Heart left ventricle (tissue), 16 donors: ENCODE results near the gene SREBF1. TPM values are rescaled to one million over a fixed set of nuclear protein-coding genes. Genes with fewer than 3 reads are reported as not detected.

Experiments
- ATAC-seq, 4 donors: fragments of 200-7000 bp; cut with Tn5 transposase; one replicate each; pipeline ENCODE4 v1.9.1; 2020 to 2022; ENCODE audit warnings: moderate library complexity in 4 of 4, mild to moderate bottlenecking in 3 of 4, moderate number of reproducible peaks in 1 of 4
- DNase-seq, 5 donors: peaks; one replicate each; pipeline ENCODE4 v3.0.0-alpha.2; 2020
- H3K27ac ChIP-seq, 12 donors: fragments of 200-600 bp; sonication (generic) in 4 of 12; one replicate each; pipeline versions ENCODE4 v1.5.0 to v1.8.0; 2016 to 2022; ENCODE audit warnings: mild to moderate bottlenecking in 2 of 12
- H3K27me3 ChIP-seq, 9 donors: fragments of 200-600 bp; sonication (generic) in 2 of 9; one replicate each; pipeline versions ENCODE4 v1.5.1 to v1.8.0; 2016 to 2022; ENCODE audit warnings: mild to moderate bottlenecking in 3 of 9
- H3K36me3 ChIP-seq, 9 donors: fragments of 200-600 bp; sonication (generic) in 2 of 9; one replicate each; pipeline versions ENCODE4 v1.5.0 to v1.8.0; 2018 to 2022; ENCODE audit warnings: mild to moderate bottlenecking in 2 of 9
- H3K4me1 ChIP-seq, 12 donors: fragments of 200-600 bp; sonication (generic) in 4 of 12; one replicate each; pipeline versions ENCODE4 v1.5.0 to v1.8.0; 2016 to 2022; ENCODE audit warnings: mild to moderate bottlenecking in 3 of 12
- H3K4me3 ChIP-seq, 12 donors: fragments of 200-600 bp; sonication (generic) in 4 of 12; one replicate each; pipeline versions ENCODE4 v1.5.0 to v1.8.0; 2017 to 2022; ENCODE audit warnings: mild to moderate bottlenecking in 9 of 12, moderate library complexity in 4 of 12
- H3K9me3 ChIP-seq, 12 donors: fragments of 200-600 bp; sonication (generic) in 4 of 12; one replicate each; pipeline versions ENCODE4 v1.5.0 to v1.8.0; 2016 to 2022; ENCODE audit warnings: mild to moderate bottlenecking in 1 of 12
- POLR2A ChIP-seq, 2 donors: fragments of 450-650 bp; IDR thresholded peaks; one replicate each; pipeline ENCODE4 v1.6.1; 2017; ENCODE audit warnings: antibody characterized with exemption in 2 of 2, mild to moderate bottlenecking in 2 of 2, moderate library complexity in 2 of 2
- WGBS, 4 donors: extraction: QIAGEN DNeasy Blood & Tissue Kit in 2 of 4; methylation state at CpG; one replicate each; pipeline versions ENCODE4 v1.1.5 to v1.1.7; 2013 to 2018; 5-methylcytosine and 5-hydroxymethylcytosine counted together
- intact Hi-C, 10 donors: fragments of 100-400 bp; cut with DNase I; formaldehyde crosslinking; loops; one replicate each; pipeline versions ENCODE4 v1.11.1 to v1.14.2; 2022
- polyA plus RNA-seq, 2 donors: library from polyadenylated mRNA; stranded (reverse); fragments of 200-250 nt; gene quantifications; one replicate each; pipeline ENCODE4 v1.2.3, GENCODE V29; 2013
- total RNA-seq, 9 donors: library from RNA; depleted of rRNA in 2 of 9; stranded (reverse); fragments of >200 nt in 2 of 9; fragmentation: NEBNext Ultra II Directional in 3 of 9; extraction: Animal tissue kit (Norgen Biotek cat#: 25700) in 3 of 9; gene quantifications; one replicate each; pipeline versions ENCODE4 v1.1.0 to v1.2.4, GENCODE V29; 2016 to 2023
- TF ChIP-seq, protein P1 (sequence below), 12 donors: fragments of 200-600 bp; sonication (generic) in 4 of 12; IDR thresholded peaks; one replicate each; pipeline versions ENCODE4 v1.5.0 to v1.8.0; 2018 to 2022; ENCODE audit warnings: antibody characterized with exemption in 12 of 12, mild to moderate bottlenecking in 5 of 12
- donor health status: ischemic (EF 13 %, LVEDD 7.1; RV severe dilation, severe dysfunction).
- donor health status: healthy with polysubstance abuse.
- donor health status: DM: no; HTN: yes; CAD: no.
- donor health status: DM: no; HTN: no; CAD: no.
- donor health status: ischemic (EF 25% LVEDD 6.9; RV normal size, moderate dysfunction).
- donor health status: ischemic (EF 25% LVEDD 5.7; RV mildly dilated, moderate dysfunction).
- donor health status: healthy.
- donor health status: DM: yes; HTN: yes; CAD: no.
- donor health status: ischemic (EF 35%, LVEDD 5.7; RV mildly dilated, moderate dysfunction).
- donor health status: nonischemic (EF 11% LVEDD 7.7; RV severe dilation, severe dysfunction).
- donor health status: DM: yes; HTN: yes; CAD: no.
- donor health status: PGD.
- donor health status: ischemic (EF 29% LVEDD 5.4; RV normal size, mild dysfunction).
- donor health status: nonischemic (EF 23%, LVEDD 6.1; RV moderate dilation, normal function).

Gene SREBF1
- total and polyA plus RNA-seq, 11 donors, result 12.8 to 55.2 (median 21.4) TPM

- Histone ChIP-seq H3K9me3 (no peaks in the 10 kb centered on the region), H3K27ac (no peak overlapping the region), H3K4me1 (peaks cover 14 to 51% (median 43%) of the 10 kb centered on the region in 12 donors), H3K4me3 (no peak overlapping the region), H3K36me3 (peaks cover 0 to 17% (median 11%) of the 10 kb centered on the region in 9 donors), H3K27me3 (no peaks in the 10 kb centered on the region)
- DNase-seq (no peak), ATAC-seq (no peak)
- intact Hi-C loops, result loop anchor here in 1 of 10 donors (5.0 kb wide), 1 partner anchor 61 kb away; no protein-coding TSS in a partner anchor
- WGBS, 4 donors, result 85 to 89% (median 87%) methylated on average over 4 to 8 of the region's 8 CpGs
- TF ChIP-seq, protein P1, sequence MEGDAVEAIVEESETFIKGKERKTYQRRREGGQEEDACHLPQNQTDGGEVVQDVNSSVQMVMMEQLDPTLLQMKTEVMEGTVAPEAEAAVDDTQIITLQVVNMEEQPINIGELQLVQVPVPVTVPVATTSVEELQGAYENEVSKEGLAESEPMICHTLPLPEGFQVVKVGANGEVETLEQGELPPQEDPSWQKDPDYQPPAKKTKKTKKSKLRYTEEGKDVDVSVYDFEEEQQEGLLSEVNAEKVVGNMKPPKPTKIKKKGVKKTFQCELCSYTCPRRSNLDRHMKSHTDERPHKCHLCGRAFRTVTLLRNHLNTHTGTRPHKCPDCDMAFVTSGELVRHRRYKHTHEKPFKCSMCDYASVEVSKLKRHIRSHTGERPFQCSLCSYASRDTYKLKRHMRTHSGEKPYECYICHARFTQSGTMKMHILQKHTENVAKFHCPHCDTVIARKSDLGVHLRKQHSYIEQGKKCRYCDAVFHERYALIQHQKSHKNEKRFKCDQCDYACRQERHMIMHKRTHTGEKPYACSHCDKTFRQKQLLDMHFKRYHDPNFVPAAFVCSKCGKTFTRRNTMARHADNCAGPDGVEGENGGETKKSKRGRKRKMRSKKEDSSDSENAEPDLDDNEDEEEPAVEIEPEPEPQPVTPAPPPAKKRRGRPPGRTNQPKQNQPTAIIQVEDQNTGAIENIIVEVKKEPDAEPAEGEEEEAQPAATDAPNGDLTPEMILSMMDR (IDR thresholded peaks at IDR 0.05), result no peak
- no peak for TF ChIP-seq POLR2A (IDR thresholded peaks at IDR 0.05)
Measured at GRCh38 chr17:17846003-17846402, 9.2 kb upstream of the SREBF1 start.

DNA sequence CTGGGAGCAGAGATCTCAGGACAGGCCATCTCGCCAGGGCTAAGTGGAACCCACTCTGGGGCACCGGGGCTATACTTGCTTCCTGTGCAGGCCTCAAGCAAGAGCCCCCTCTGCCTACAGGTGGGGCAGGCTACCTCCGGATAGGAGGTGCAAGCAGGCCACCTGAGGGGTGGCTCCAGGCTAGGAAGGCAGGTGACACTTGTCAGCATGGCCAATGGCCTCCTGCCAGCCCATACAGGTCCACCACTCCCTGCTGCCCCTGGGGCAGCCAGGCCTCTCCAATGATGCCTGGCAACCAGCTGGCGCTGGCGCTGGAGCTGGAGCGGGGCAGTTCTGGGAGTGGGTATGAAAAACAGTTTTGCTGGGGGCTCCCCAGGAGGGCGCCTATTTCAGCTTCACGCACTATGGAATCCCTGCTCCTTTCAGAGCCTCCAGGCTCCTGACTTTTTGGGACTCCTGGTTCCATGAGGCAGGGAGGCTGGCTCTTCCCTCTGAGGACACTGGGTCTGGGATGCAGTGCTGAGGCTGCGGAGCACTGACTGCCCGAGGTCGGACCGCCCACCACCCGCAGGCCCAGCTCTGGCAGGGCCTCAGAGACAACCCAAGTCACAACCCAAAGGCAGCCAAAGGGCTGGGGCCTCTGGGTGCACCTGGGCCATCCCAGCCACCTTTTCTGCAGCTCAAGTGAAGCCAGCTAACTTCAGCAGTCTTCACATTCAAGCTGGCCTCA, 8.4 kb upstream of the SREBF1 start:
- 84 to 89% (median 87%) methylated on average over 11 to 13 of the region's 13 CpGs for WGBS, 4 donors
- H3K36me3 ChIP-seq, result peaks cover 0 to 17% (median 11%) of the 10 kb centered on the region in 9 donors
- no peaks in the 10 kb centered on the region for H3K9me3 ChIP-seq
- H3K4me3 ChIP-seq, result no peak overlapping the region
- peaks cover 19 to 51% (median 42%) of the 10 kb centered on the region in 12 donors for H3K4me1 ChIP-seq
- ATAC-seq (no peak), DNase-seq (no peak)
- no peaks in the 10 kb centered on the region for H3K27me3 ChIP-seq
- intact Hi-C loops, result loop anchor here in 1 of 10 donors (5.0 kb wide), 1 partner anchor 62 kb away; no protein-coding TSS in a partner anchor
- no peak for TF ChIP-seq POLR2A (IDR thresholded peaks at IDR 0.05)
- TF ChIP-seq, protein P1 (IDR thresholded peaks at IDR 0.05), result no peak
- peak overlapping the region in 1 of 12 donors; percentile 19 for H3K27ac ChIP-seq

GRCh38 chr17:17844500-17844899, 7.7 kb upstream of the SREBF1 start:
- intact Hi-C loops, result no loop called here
- DNase-seq (no peak), ATAC-seq (no peak)
- Histone ChIP-seq H3K36me3 (peaks cover 0 to 17% (median 11%) of the 10 kb centered on the region in 9 donors), H3K27ac (peak overlapping the region in 1 of 12 donors; percentile 9), H3K27me3 (no peaks in the 10 kb centered on the region), H3K4me3 (no peak overlapping the region), H3K4me1 (peaks cover 18 to 50% (median 41%) of the 10 kb centered on the region in 12 donors), H3K9me3 (no peaks in the 10 kb centered on the region)
- WGBS, 4 donors, result 90 to 95% (median 92%) methylated on average over 6 of the region's 6 CpGs
- no peak for TF ChIP-seq POLR2A (IDR thresholded peaks at IDR 0.05)
- TF ChIP-seq, protein P1 (IDR thresholded peaks at IDR 0.05), result no peak

GRCh38 chr17:17844079-17844478, 7.3 kb upstream of the SREBF1 start:
- ATAC-seq, result no peak
- no peak for DNase-seq
- Histone ChIP-seq H3K4me1 (peaks cover 15 to 50% (median 39%) of the 10 kb centered on the region in 12 donors), H3K27me3 (no peaks in the 10 kb centered on the region), H3K9me3 (no peaks in the 10 kb centered on the region), H3K4me3 (no peak overlapping the region), H3K27ac (peak overlapping the region in 1 of 12 donors; percentile 9), H3K36me3 (peaks cover 0 to 17% (median 11%) of the 10 kb centered on the region in 9 donors)
- 77 to 90% (median 86%) methylated on average over 5 to 7 of the region's 7 CpGs for whole genome bisulfite sequencing, 4 donors
- no peak for TF ChIP-seq POLR2A (IDR thresholded peaks at IDR 0.05)
- intact Hi-C loops, result no loop called here
